Kidney epithelial cell (primary cell): Measurements from ENCODE around the gene DAP. TPM values are rescaled to one million over a fixed set of nuclear protein-coding genes. Genes with fewer than 3 reads are reported as not detected.

Experiments used
- DNase-seq: peaks from one replicate; pipeline ENCODE4 v3.0.0-alpha.2; 2010; ENCODE audit warnings: low read depth
- H3K27me3 ChIP-seq: 2 replicates; pipeline ENCODE4 v1.6.0; 2011; ENCODE audit warnings: low read length; ENCODE audit not compliant: control insufficient read depth, insufficient read depth
- H3K36me3 ChIP-seq: 2 replicates; pipeline ENCODE4 v1.5.1; 2011; ENCODE audit warnings: low read length; ENCODE audit not compliant: control insufficient read depth, insufficient read depth
- H3K4me3 ChIP-seq: 2 replicates; pipeline ENCODE4 v1.5.1; 2011; ENCODE audit warnings: low read depth, mild to moderate bottlenecking, control low read depth, low read length
- total RNA-seq: library from RNA; depleted of rRNA; stranded (reverse); fragments of >200 nt; gene quantifications from 2 replicates; pipeline ENCODE4 v1.2.3, GENCODE V29; 2015
- TF ChIP-seq, protein P1 (sequence below): IDR thresholded peaks from 2 replicates; pipeline ENCODE4 v1.5.1; 2011; ENCODE audit warnings: mild to moderate bottlenecking, moderate library complexity, low read length, control low read depth, inconsistent platforms; ENCODE audit not compliant: insufficient read depth, poor library complexity, severe bottlenecking

Gene DAP
- total RNA-seq, 1 donor from 2014 or later = 77.7 TPM

DNA sequence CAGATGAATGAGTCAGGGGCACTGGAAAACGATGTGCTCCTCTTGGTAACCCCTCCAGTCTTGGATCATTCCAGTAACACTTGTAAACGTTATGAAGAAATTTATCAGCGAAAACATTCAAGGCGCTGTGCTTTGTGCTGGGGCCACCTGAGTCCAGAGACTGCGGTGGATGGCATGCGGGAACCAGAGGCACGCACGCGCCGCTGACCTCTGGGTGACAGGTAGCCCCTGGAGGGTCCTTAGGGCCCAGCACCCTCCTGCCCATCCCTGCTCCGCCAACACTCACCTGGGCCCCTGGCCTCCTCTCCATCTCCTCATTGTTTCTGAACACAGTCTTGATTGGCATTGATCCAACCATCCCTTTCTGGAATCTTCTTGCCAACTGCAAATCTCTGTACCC is 86.9 kb downstream of the DAP start:
- H3K36me3 ChIP-seq = no peaks in the 10 kb centered on the region
- no peak for DNase-seq
- TF ChIP-seq, protein P1, sequence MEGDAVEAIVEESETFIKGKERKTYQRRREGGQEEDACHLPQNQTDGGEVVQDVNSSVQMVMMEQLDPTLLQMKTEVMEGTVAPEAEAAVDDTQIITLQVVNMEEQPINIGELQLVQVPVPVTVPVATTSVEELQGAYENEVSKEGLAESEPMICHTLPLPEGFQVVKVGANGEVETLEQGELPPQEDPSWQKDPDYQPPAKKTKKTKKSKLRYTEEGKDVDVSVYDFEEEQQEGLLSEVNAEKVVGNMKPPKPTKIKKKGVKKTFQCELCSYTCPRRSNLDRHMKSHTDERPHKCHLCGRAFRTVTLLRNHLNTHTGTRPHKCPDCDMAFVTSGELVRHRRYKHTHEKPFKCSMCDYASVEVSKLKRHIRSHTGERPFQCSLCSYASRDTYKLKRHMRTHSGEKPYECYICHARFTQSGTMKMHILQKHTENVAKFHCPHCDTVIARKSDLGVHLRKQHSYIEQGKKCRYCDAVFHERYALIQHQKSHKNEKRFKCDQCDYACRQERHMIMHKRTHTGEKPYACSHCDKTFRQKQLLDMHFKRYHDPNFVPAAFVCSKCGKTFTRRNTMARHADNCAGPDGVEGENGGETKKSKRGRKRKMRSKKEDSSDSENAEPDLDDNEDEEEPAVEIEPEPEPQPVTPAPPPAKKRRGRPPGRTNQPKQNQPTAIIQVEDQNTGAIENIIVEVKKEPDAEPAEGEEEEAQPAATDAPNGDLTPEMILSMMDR = no peak
- peaks cover 3% of the 10 kb centered on the region for H3K27me3 ChIP-seq
- no peak overlapping the region for H3K4me3 ChIP-seq

DNA sequence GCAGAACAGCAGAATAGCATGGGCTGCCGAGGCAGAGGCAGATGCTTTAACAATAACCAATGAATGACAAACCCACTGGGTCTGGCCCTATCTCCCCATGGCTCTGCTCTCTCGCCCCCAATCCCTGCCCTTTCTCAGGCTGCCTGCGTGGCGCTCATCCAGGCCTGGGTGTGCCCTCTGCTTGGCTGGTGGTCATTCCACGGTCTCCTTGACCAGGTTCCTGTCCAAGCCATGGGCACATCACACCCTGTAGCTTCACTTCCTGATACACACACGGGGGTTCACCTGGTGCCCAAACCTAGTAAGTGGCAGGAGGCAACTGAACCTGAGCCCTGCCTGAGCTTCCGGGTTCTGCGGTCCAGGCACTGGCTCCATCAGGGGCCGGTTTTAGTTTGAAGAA is 87.6 kb downstream of the DAP start:
- Histone ChIP-seq H3K4me3 (no peak overlapping the region), H3K27me3 (peaks cover 3% of the 10 kb centered on the region), H3K36me3 (no peaks in the 10 kb centered on the region)
- TF ChIP-seq, protein P1 = no peak
- no peak for DNase-seq

DNA sequence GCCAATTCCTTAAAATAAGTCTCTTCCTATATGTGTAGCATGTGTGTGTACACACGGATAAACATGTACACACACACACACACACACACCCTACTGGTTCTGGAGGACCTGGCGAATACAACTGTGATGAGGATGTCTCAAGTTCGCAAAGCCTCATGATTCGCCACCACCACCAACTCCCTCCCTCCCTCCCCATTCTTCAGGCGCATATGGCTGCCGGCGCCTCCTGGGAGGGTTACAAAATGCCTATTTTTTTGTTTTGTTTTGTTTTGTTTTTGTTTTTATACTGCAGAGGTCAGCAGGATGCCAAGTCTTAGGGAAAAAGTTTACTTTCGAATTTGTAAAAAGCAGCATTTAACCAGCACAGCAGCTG is 88.0 kb downstream of the DAP start:
- peaks cover 3% of the 10 kb centered on the region for H3K27me3 ChIP-seq
- H3K4me3 ChIP-seq = no peak overlapping the region
- H3K36me3 ChIP-seq = no peaks in the 10 kb centered on the region
- TF ChIP-seq, protein P1 = no peak
- DNase-seq = no peak

DNA sequence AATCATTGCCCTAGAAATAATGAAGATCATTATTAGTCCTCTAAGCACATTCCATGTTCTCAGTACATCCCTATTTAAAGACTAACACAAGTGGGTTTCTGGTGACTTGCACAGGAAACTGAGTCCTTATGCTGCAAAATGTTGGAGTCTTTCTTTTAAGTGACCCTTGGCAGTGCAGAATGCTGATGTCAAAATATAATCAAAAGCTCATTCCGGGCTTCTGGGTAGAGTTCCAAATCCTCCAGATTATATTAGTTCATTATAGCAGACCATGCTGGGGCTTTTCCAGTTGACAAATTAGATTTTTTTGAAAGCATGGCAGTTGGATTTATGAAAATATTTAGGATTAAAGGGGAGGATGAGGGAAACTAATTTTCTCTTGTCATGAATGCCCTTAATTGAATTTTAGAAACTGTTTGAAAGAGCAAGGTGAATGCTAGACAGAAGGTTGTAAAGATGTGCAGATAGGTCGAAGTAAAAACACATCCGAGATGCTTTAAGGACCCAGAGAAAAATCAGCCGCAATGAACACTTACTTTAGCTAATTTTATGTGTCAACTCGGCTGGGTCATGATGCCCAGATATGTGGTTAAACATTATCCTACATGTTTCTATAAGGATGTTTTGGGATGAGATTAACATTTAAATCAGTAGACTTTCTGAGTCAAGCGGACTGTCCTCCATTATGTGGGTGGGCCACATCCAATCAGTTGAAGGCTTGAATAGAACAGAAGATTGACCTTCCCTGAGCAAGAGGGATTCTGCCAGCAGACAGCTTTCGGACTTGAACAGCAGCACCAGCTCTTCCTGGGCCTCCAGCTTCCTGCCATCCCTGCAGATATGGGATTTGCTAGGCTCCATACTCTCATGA is 88.7 kb downstream of the DAP start:
- no peak for DNase-seq
- no peak overlapping the region for H3K4me3 ChIP-seq
- H3K27me3 ChIP-seq = peaks cover 3% of the 10 kb centered on the region
- TF ChIP-seq, protein P1 = no peak
- no peaks in the 10 kb centered on the region for H3K36me3 ChIP-seq

DNA sequence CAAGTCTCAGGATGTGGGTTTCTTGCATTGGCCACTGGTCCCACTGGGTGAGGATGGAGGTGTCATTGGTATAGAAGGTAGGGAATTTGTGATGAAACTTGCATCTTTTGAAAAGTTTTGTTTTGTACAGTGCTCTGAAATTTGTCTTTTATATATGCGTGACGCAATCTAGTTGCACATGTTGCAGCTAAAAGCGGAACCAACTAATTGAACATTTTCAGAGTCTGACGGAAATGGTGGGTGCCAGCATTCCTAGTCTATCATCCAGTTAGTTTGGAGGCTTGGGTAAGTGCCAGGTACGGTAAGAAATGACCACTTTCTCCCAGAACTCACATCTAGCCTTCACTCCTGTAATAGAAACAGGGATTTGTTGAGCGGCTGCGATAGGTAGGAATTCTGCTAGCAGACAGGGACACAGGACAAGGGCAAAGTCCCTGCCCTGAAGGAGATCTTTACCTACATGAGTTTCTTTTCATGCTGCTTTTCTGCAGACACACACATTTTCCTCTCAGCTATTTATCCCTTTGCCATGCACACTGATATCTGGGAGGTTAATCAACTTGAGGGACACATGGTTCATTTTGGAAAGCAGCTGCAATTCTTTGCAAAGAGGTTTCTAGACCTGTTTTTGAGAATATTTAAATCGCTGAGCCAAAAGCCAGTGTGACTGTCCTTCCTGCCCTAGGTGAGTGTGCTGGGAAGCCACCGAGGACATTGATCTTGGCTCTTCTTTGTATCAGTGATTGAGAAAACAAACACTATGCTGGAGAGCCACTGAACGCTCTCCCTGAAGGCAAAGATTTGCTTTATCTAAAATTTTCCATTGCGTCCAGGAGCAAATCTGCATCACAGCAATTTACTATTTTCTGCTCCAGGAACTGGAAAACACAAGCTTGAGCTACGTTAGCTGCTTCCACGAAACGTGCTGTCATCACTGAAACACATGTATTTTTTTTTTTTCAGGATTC is 89.7 kb downstream of the DAP start:
- no peak for DNase-seq
- no peaks in the 10 kb centered on the region for H3K36me3 ChIP-seq
- H3K4me3 ChIP-seq = no peak overlapping the region
- TF ChIP-seq, protein P1 = no peak
- H3K27me3 ChIP-seq = peaks cover 3% of the 10 kb centered on the region
